Hepatocyte (in vitro differentiated cells): ENCODE results near the gene KXD1.

ENCODE experiments used
- CTCF ChIP-seq: fragments of 200-600 bp; sonication (generic); IDR thresholded peaks from 2 replicates; pipeline ENCODE4 v1.5.1; 2016; ENCODE audit warnings: antibody characterized with exemption, mild to moderate bottlenecking; ENCODE audit not compliant: poor library complexity
- EZH2 ChIP-seq: fragments of 200-600 bp; sonication (generic); IDR thresholded peaks from 2 replicates; pipeline ENCODE4 v1.6.1; 2016; ENCODE audit warnings: antibody characterized with exemption, mild to moderate bottlenecking, borderline replicate concordance

DNA sequence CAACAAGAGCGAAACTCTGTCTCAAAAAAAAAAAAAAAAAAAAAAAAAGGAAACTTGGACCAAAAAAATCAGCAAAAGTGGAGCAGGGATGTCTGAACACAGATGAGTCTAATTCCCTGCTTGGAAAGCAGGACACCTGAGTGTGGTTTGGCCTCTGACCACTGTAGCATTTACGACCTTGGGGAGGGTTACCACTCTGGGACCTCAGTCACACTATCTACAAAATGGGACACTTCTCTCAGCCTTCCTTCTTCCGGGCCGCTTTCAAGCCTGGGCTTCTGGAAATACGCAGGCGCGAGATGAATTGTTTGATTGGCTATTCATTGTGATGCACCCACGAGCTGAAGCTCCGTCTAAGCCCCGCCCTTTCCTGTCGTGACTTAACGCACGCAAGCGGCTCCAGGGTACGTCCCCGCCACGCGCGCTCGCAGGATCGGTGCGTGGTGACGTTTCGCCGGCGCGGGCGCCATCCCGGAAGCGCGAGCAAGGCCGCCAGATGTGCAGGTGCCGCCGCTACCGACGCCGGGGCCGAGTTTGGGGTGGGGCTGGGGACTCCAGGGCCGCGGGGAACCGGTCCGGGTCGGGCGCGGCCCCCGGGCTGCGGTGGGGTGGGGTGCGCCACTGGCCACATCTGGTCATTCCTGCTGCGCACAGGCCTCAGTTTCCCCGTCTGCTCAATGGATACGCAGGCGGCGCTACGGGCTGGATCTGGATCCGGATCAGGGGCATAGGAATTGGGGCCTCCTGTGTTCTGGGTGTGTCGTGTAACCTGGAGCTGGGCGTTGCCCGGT, at the start of gene KXD1:
- no peak for TF ChIP-seq CTCF
- TF ChIP-seq EZH2: no peak
